GM04503 (cell line): Measurements from ENCODE around the gene MYLK3.
"Not testable (repeated sequence)": the region's sequence is repeated elsewhere in the genome, so short reads cannot be mapped to it uniquely, and the experiment has no call there.

ENCODE experiments used
- DNase-seq: peaks from one replicate; pipeline ENCODE4 v3.0.0-alpha.2; 2012; ENCODE audit warnings: low read depth

The MYLK3 gene

DNA sequence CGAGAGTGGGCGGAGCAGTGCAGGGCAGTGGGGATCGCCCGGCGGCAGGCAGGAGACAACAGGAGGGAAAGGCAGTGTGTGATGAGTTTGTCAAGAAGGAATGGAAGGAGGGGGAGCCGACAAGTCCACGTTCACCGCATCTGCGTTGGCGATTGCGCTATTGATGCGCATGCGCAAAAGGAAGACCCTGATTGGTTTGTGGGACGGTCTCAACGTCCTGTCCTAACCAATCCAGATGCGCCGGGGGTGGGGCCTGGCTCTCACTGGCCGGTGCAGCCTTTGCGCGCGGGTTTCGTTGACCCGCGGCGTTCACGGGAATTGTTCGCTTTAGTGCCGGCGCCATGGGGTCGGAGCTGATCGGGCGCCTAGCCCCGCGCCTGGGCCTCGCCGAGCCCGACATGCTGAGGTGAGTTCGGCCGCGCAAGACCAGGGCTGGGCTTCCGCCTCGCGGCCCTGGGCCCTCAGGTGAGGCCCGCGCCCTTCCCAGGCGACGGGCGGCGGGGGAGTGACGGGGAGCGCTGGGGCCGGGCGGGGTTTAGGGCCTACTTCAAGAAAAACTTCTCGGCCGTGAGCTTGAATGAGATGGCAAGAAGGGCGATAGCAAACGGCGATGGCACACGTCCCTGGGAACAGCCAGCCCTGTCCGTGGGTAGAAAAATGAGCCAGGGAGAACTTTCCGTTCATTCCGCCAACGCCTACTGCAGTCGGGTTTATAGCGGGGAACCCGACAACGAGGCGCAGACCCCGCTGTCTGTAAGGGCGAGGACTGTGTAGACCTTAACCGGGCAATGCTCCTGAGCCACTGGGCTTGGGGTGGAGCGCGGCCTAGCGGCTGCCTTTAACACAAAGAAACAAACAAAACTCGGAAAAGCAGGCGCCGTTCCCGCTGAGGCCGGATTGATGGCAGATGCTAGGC, 58.5 kb downstream of the MYLK3 start, which contains the start of gene ORC6:
ORC6 (plus strand) TSS at position 295 of the 916 bp plus-strand sequence; CDS start at position 342, 47 bp downstream.
- DNase-seq, result peak; percentile 79

DNA sequence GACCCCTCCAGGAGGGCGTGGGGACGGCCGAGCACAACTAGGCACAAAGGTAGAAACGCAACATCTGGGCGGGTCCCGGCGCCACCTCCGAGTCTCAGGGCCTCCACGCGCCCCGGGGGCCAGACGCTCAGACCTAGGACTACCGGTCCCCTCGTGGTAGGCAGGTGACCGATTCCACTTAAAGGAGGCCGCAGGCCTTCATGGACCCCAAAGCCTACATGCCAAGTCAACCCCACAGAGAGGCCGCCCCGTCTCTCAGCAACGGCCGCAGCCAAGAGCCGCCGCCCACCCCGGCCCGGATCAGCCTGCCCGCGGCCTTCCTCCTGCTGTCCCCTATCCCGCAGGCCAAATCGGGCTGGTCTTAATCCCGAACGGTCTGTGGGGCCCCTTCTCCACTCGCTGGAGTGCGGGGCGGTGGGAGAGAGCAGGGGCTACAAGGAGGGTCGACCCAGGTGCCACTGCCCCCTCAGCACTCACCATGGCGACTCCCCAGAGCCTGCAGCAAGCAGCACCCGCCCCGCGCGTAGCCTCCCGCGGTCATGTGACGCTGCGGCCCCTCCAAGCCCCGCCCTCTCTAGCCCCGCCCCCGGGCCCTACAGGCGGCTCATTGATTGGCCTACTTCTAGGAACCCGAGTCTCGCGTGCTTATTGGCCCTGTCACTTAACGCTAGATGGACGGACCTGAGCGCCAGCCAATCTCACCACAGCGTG, 59.3 kb downstream of the MYLK3 start, which contains the start of gene VPS35:
VPS35 (minus strand) TSS at position 525 of the 711 bp plus-strand sequence; CDS start at position 480, 45 bp downstream.
- peak; percentile 85 for DNase-seq

DNA sequence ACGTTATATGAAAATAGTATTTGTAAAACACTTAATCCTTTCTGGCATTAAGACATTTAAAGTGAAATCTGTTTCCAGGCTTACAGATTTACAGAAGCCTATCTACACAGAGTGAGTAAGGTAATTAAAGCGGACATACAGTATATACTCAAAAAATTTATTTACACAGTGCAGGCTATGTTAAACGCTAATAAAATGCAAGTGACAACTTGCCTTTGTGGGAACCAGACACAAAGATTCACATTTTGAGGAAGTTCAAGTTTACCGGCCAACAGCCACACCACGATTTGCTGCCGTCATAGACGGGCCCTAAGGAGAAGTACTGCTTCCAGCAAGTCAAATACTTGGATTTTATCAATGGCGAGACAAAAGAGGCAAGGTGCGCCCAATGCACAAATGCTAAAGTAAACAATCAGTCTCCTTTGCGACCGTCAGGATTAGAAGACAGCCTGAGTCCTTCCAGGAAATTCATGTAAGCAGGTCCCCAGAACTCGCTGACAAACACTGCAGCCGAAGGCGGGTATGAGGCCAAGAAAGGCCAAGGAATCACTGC, 60.0 kb downstream of the MYLK3 start:
- no peak for DNase-seq

DNA sequence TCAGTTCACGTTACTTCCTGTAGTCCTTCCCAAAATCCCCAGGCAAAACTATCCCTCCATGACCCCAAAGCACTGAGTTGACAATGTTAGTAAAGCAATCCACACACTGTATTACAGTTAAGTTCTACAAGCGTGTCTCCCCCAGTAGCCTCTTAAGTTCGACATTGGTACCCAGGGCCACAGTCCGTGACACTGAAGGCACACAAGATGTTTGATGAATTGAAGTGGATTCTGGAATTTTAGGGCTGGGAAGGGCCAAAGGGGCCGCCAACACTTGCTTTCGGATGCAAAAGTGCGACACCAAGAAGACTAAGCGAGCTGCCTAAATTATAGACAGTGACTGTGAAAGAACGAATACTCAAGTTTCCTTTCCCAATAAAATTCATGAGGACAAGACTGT, 60.7 kb downstream of the MYLK3 start:
- no peak for DNase-seq

DNA sequence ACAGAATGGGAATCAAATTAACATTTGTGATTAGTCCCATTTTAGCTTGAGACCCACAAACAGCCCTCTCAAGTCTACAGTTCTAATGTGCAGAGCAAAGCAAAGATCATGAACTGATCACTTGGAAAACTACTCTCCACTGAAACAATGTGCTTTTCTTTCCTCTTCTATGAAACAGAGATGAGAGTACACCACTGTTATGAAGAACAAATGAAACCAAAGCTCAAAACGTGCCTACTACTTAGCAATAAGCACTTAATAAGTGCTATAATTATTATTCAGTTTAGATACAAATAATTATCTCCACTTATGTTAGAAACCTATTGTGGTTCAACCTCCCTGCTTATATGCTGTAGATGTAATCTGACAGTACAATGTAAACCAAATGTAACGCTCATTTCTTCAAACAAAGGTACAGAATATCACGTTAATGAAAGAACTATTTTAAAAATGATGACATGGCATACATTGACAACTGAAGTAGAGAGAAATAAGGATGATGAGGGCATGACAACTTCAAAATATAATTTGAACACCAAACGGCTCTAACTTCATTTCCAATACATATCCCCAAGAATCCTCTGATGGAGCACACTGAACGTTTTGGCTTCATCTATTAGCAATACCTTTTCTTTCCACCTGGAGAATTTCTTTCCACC, 61.2 kb downstream of the MYLK3 start:
- no peak for DNase-seq

DNA sequence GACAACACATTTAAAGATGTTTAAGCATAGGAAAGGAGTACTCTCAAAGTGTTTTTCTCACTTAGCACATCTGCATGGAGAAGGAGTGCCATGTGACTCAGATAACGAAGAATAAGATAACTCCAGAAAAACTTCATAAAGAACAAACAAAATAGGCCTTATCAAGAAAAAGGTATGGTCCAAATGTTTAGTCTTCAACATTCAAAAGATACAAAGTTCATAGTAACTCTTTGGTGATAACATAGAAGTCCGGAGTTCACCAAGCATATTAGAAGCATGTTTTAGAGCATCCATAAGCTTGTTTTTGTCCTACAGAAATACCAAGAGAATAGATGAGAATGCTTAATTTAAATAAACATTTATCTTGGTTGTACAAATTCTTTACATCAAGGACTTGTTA, 66.3 kb downstream of the MYLK3 start:
- not testable (repeated sequence) for DNase-seq

DNA sequence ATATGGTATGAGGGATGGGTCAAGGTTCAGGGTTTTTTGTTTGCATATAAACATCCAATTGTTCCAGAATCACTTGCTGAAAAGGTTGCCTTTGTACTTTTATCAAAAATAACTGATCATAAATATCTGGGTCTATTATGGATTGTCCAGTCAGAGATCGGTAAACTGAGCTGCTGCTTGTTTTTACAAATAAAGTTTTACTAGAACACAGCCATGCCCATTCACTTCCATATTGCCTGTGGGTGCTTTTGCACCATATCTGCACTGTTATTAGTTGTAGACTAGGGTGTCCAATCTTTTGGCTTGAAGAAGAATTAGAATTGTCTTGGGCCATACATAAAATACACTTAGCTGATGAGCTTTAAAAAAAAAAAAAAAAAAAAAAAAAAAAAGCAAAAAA, 70.2 kb downstream of the MYLK3 start:
- DNase-seq, result not testable (repeated sequence)

DNA sequence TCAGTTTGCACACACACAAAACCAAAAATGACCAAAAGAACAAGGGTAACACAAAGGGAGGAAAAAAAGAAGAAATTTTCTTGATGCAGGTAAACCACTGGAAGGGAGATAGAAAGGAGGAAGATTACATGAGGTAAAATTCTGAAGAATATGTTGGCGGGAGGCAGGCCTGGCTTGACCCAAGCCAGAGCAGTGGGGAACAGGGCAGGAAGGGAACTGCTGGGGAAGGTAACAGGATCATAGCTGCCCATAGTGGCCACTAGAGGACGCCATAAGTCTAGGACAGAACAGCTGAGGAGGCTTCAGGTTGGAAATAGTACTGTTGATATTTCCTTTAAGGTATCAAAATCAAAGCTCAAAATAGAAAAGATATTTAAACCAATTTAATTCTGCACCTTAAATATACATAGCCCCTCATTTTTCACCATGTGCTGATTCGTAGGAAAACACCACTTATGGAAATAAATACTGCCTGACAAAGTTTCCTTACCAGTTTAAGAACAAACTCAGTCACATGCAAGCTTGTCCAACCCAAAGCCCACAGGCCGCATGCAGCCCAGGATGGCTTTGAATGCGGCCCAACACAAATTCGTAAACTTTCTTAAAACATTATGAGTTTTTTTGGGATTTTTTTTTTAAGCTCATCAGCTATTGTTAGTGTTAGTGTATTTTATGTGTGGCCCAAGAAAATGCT, 74.7 kb downstream of the MYLK3 start:
- no peak for DNase-seq

DNA sequence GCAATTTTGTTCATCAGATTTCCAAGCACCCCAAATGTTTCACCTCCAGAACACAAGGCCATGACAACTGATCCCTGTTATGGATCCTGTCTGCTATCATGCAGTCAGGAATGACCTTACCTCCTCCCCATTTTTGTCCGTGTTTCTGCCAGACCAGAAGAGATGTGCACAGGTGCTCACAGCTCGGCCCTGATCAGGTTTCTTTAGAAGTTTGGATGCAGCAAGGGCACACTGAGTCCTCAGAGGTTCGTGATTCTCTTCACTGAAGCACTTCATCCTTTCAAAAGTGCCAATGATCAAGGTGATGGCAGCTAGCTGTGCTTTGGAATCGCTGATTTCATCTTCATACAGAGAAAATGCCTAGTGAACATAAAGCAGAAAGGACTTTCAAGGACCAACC, 86.0 kb downstream of the MYLK3 start:
- DNase-seq, result no peak

DNA sequence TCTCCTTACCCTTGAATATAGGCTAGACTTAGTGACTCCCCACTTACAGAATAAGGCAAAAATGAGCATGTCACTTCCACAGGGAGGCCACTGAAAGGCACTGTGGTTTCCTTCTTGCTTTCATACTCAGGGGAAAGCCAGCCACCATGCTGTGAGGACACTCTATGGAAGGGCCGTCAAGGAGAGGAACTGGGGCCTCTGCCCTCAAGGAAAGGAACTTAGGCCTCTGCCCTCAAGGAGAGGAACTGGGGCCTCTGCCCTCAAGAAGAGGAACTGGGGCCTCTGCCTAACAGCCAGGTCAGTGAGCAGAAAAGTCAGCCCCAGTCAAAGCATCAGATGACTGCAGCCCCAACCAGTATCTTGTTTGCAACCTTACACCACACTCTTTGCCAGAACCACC, 89.2 kb downstream of the MYLK3 start:
- DNase-seq, result no peak
